HG02759 (cell line): ENCODE data around the gene METTL2A.
"Not testable (repeated sequence)": the region's sequence is repeated elsewhere in the genome, so short reads cannot be mapped to it uniquely, and the experiment has no call there.

Source experiments
- ATAC-seq: cut with Tn5 transposase; IDR thresholded peaks from one replicate; pipeline ENCODE4 v1.9.1; 2021; ENCODE audit warnings: mild to moderate bottlenecking, moderate library complexity; ENCODE audit not compliant: unreplicated experiment

METTL2A gene

GRCh38 chr17:62471380-62471880, 47.7 kb downstream of the METTL2A start:
- not testable (repeated sequence) for ATAC-seq

DNA sequence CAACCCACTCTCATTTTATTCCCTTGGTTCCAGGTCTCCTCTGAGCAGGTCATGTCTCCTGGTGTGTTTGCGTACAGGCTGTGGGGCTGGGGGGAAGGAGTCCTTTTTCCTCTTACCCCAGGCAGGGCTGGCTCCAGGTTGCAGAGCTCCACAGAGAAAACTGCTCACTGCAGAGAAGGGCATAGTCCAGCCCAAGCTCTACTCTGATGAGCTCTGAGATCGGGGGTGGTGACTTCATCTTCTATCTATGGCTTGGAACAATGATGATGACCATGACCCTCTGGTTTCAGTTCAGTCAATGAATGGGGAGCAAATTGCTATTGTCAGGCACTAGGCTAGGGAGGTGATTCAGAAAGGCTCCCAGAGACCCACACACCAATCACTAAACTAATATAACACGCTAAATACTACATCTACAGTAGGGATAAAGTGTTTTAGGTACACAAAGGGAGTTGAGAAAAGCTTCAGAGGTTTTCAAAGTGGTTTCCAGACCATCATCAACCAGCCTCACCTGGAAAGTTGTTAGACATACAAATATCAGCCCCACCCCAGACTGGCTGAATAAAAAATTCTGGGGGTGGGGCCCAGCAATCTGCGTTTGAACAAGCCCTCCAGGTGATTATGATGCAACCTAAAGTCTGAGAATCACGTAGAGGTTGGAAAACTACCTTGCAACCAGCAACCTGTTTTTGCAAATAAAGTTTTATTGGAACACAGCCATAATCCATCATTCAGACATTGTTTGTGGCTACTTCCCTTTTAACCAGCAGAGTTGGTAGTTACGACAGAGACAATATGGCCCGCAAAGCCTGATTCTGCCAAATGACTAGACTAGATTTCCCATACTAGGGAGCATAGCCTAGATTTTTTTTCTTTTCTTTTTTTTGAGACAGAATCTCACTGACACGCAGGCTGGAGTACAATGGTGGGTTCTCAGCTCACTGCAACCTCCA, 49.6 kb downstream of the METTL2A start:
- ATAC-seq = not testable (repeated sequence)

DNA sequence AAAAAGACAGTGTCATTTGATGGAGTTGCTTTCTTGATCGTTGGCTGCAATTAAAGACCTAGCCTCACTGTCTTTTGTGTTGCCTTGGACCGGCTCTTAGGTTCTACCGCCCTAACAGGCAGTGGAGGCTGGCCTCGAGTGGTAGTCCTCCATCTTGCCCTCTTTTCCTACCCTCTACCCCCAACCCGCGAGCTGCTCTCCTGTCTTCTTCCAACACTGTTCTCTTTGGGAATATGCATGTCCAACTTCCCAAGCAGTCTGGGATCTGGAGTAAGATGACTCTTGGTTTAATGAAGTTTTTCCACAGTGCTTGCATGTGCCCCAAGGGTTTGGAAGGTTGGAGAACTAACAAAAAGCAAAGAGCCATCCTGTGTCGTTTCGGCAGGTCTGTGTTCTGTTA, 53.4 kb downstream of the METTL2A start:
- not testable (repeated sequence) for ATAC-seq

- ATAC-seq = peak; percentile 26
Observed at GRCh38 chr17:62477718-62478408, 54.2 kb downstream of the METTL2A start.

DNA sequence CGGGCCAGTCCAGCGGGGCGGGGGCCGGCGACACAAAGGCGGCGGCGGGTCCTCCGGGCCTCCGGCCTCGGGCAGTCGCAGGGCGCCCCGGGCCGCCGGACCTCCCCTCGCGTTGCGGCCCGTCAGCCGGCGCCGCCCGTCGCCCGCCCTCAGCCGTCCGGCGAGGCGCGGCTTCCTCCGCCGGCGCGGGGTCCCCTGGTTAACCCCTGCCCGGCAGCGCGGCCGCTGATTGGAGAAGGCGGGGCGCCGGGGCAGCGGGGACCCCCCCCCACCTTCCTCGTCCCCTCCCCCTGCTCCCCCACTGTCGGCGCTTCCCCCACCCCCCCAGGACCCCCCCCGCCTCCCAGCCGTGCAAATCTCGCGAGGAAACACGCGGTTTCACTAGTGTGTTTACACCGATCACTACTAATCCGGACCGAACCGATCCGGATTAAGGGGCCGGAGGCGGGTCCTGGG, 54.8 kb downstream of the METTL2A start, which contains the start of gene TLK2:
TLK2 (plus strand) TSS at position 402 of the 456 bp plus-strand sequence. CDS start 2,301 bp downstream, outside the sequence.
- peak; percentile 77 for ATAC-seq

- peak; percentile 41 for ATAC-seq
Observed at GRCh38 chr17:62478880-62479638, 55.4 kb downstream of the METTL2A start.

DNA sequence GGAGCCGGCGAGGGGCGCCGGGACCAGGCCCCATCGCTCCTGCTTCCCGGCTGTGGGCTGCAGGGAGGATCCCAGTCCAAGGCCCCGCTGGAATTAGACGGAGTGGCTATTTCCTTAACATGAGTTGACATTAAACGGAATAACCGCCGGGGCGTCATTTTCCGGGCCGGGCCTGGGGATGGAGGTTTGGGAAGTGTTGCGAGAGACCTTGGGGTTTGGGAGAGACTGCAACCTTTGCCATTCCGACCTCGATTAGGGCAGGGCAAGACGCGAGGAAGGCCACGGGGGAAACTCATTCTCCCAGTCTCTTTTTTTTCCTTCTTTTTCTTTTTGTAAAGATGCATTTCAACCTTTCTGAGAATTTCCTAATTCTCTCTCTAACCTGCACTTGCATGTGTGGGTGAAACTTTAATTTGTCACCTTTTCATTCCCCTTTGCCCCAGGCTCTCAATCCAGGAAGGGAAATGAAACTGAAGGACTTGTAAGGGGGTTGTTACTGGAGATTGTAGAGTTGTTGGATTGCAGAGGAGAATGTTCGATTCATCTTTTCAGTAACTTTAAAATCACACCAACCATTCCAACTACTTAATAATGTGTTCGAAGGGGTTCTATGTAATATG, 56.1 kb downstream of the METTL2A start:
- ATAC-seq = not testable (repeated sequence)

DNA sequence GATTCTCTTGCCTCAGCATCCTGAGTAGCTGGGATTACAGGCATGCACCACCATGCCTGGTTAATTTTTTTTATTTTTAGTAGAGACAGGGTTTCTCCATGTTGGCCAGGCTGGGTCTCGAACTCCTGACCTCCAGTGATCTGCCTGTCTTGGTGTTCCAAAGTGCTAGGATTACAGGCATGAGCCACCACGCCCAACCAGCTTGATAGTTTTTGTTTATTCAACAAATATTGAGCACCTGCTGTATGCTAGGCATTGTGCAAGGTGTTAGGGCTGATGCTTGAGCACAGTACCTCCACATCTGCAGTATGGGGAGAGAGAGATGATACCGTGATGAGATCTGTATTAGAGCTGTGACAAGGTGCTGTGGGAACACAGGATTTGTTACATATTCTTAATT, 58.9 kb downstream of the METTL2A start:
- ATAC-seq = not testable (repeated sequence)

DNA sequence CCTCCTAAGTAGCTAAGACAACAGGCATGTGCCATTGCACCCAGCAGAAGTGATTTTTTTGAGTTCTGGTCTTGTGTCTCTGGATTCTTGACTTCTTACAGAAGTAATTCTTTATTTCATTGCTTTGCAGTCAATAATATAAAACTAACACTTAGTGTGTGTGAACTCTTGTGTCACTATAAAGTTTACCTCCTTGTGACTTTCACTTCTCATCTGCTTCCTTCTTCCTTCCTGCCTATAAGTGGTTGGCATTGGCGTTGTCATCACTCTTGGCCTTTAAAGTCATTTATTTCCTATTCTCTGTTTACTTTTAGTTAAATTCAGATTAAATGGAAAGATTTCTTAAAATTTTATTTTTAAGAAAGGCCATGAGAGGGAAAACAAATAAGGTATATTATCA, 67.3 kb downstream of the METTL2A start:
- ATAC-seq = not testable (repeated sequence)

DNA sequence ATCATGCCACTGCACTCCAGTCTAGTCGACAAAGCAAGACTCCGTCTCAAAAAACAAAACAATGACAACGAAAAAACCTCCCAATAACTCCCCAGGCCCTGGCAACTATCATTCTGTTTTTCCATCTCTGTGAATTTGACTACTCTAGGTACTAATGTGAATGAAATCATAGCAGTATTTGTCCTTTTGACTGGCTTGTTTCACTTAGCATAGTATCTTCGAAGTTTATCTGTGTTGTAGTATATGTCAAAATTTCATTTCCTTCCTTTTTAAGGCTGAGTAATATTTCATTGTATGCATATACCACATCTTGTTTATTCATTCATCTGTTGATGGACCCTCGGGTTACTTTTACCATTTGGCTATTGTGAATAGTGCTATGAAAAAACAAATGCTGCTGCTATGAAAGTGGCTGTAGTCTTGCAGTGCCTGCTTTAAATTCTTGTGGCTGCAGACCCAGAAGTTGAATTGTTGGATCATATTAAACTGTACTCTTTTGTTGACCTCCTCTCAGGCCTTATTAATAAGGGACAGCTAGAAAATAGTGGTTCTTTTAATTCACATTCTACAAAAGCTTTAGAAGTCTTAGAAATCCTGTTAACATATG, 69.5 kb downstream of the METTL2A start:
- not testable (repeated sequence) for ATAC-seq

DNA sequence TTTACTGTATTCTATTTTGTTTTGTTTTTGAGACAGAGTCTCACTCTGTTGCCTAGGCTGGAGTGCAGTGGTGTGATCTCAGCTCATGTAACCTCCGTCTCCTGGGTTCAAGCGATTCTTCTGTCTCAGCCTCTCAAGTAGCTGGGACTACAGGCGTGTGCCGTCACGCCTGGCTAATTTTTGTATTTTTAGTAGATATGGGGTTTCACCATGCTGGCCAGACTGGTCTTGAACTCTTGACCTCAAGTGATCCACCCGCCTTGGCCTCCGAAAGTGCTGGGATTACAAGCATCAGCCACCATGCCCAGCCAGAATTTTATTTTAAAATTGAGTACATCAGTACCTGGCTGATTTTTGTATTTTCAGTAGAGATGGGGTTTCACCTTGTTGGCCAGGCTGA, 70.4 kb downstream of the METTL2A start:
- peak; percentile 39 for ATAC-seq

- not testable (repeated sequence) for ATAC-seq
Observed at GRCh38 chr17:62496344-62496743, 72.6 kb downstream of the METTL2A start.

GRCh38 chr17:62498796-62499195, 75.1 kb downstream of the METTL2A start:
- ATAC-seq = not testable (repeated sequence)
